22Rv1 (cell line): ENCODE results near the gene ARHGEF40.

Source experiments
- CTCF ChIP-seq: fragments of 450-650 bp; IDR thresholded peaks from 2 replicates; pipeline ENCODE4 v1.5.1; 2017; ENCODE audit warnings: mild to moderate bottlenecking
- ZFX ChIP-seq: fragments of 450-650 bp; IDR thresholded peaks from 2 replicates; pipeline ENCODE4 v1.6.1; 2017; ENCODE audit warnings: antibody characterized with exemption, borderline replicate concordance

GRCh38 chr14:21101802-21102413 lies 31.8 kb downstream of the ARHGEF40 start:
- no peak for TF ChIP-seq CTCF
- TF ChIP-seq ZFX, result no peak
